A673 (cell line): ENCODE measurements around the gene ZNF630. TPM values are rescaled to one million over a fixed set of nuclear protein-coding genes. Genes with fewer than 3 reads are reported as not detected.
"Not testable (repeated sequence)": the region's sequence is repeated elsewhere in the genome, so short reads cannot be mapped to it uniquely, and the experiment has no call there.

ENCODE experiments used
- BruUV-seq: library from RNA; stranded (reverse); fragments of 400-500 nt; replicated peaks from 2 replicates; lab custom pipeline; 2021; lab: Mats Ljungman, UMichigan
- CTCF ChIA-PET: fragments of 300-600 bp; sonication (Branson Sonifier 250); formaldehyde crosslinking; loops from one replicate; lab custom pipeline; 2022; ENCODE audit warnings: antibody characterized with exemption; lab: Charles Lee
- POLR2A ChIA-PET: fragments of 300-600 bp; sonication (Branson Sonifier 250); formaldehyde crosslinking; loops from one replicate; lab custom pipeline; 2022; ENCODE audit warnings: antibody characterized with exemption; ENCODE audit not compliant: low non-redundant PET; lab: Charles Lee
- DNase-seq: peaks from one replicate; pipeline ENCODE4 v3.0.0-alpha.2; 2015; ENCODE audit warnings: low spot score
- H3K27ac ChIP-seq: fragments of 200-600 bp; sonication (generic); 2 replicates; pipeline ENCODE4 v1.5.1; 2016; ENCODE audit warnings: mixed run types, low read depth, mild to moderate bottlenecking, mixed read lengths, antibody characterized with exemption, low read length; ENCODE audit not compliant: poor library complexity, severe bottlenecking
- H3K27me3 ChIP-seq: fragments of 200-600 bp; sonication (generic); replicated peaks from 2 replicates; pipeline ENCODE4 v1.6.1; 2017; ENCODE audit warnings: mixed run types, low read depth, mild to moderate bottlenecking, mixed read lengths, antibody characterized with exemption, low read length; ENCODE audit not compliant: insufficient read depth, poor library complexity
- H3K36me3 ChIP-seq: fragments of 200-600 bp; sonication (generic); 2 replicates; pipeline ENCODE4 v1.6.1; 2016; ENCODE audit warnings: mixed run types, mild to moderate bottlenecking, mixed read lengths, antibody characterized with exemption, low read length; ENCODE audit not compliant: insufficient read depth, poor library complexity, severe bottlenecking
- H3K4me1 ChIP-seq: fragments of 200-600 bp; sonication (generic); 2 replicates; pipeline ENCODE4 v1.6.1; 2017; ENCODE audit warnings: mixed run types, mild to moderate bottlenecking, mixed read lengths, antibody characterized with exemption, low read length; ENCODE audit not compliant: insufficient read depth, poor library complexity, severe bottlenecking
- H3K4me3 ChIP-seq: fragments of 200-600 bp; sonication (generic); 2 replicates; pipeline ENCODE4 v1.5.1; 2016; ENCODE audit warnings: low read depth, mixed run types, mild to moderate bottlenecking, mixed read lengths, low read length; ENCODE audit not compliant: poor library complexity, severe bottlenecking
- H3K9me3 ChIP-seq: fragments of 200-600 bp; sonication (generic); 2 replicates; pipeline ENCODE4 v1.6.1; 2016; ENCODE audit warnings: mixed run types, low read depth, mild to moderate bottlenecking, mixed read lengths, antibody characterized with exemption, low read length; ENCODE audit not compliant: poor library complexity, severe bottlenecking
- CTCF ChIP-seq: fragments of 300-800, 200-600 bp; sonication (generic); conservative IDR thresholded peaks from 2 replicates; pipeline ENCODE4 v1.5.1; 2017; ENCODE audit warnings: low read depth, mild to moderate bottlenecking, antibody characterized with exemption, low read length, moderate library complexity, mixed read lengths
- EZH2 ChIP-seq: fragments of 200-600 bp; sonication (generic); IDR thresholded peaks from 2 replicates; pipeline ENCODE4 v1.6.1; 2017; ENCODE audit warnings: borderline replicate concordance, low read depth, mild to moderate bottlenecking, mixed read lengths, antibody characterized with exemption, low read length; ENCODE audit not compliant: poor library complexity, severe bottlenecking
- intact Hi-C: fragments of 100-400 bp; cut with micrococcal nuclease; formaldehyde crosslinking; loops from one replicate; pipeline ENCODE4 v1.10.0; 2022; ENCODE audit not compliant: unreplicated experiment
- total RNA-seq: library from RNA; stranded (reverse); gene quantifications from 2 replicates; pipeline ENCODE4 v1.2.3, GENCODE V29; 2021

Gene ZNF630
- total RNA-seq, 1 experiment from 2014 or later: 1.6 TPM

DNA sequence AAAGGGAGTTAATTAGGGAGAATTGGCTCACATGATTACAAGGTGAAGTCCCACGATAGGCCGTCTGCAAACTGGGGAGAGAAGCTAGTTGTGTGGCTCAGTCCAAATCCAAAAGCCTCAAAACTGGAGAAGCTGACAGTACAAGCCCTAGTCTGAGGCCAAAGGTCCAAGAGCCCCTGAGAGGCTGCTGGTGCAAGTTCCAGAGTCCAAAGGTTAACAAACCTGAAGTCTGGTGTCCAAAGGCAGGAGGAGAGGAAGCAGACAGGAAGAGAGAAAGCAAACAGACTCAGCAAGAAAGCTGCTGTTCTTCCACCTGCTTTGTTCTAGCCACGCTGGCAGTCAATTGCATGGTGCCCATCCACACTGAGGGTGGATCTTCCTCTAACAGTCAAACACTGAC lies 30.0 kb upstream of the ZNF630 start:
- Histone ChIP-seq H3K27me3 (no peaks in the 10 kb centered on the region), H3K27ac (no peak overlapping the region), H3K4me3 (no peak overlapping the region), H3K36me3 (no peaks in the 10 kb centered on the region), H3K9me3 (no peaks in the 10 kb centered on the region), H3K4me1 (no peaks in the 10 kb centered on the region)
- CTCF ChIA-PET: no interaction called here
- no peak for TF ChIP-seq CTCF
- no peak for TF ChIP-seq EZH2
- BruUV-seq: no TSS peak
- no peak for DNase-seq
- intact Hi-C loops: no loop called here
- POLR2A ChIA-PET: no interaction called here

GRCh38 chrX:48092558-48092957 lies 21.1 kb upstream of the ZNF630 start:
- intact Hi-C loops, CTCF ChIA-PET, H3K9me3 ChIP-seq, H3K4me1 ChIP-seq, H3K27ac ChIP-seq, BruUV-seq, H3K27me3 ChIP-seq, H3K4me3 ChIP-seq, DNase-seq, H3K36me3 ChIP-seq, POLR2A ChIA-PET: not testable (repeated sequence)

DNA sequence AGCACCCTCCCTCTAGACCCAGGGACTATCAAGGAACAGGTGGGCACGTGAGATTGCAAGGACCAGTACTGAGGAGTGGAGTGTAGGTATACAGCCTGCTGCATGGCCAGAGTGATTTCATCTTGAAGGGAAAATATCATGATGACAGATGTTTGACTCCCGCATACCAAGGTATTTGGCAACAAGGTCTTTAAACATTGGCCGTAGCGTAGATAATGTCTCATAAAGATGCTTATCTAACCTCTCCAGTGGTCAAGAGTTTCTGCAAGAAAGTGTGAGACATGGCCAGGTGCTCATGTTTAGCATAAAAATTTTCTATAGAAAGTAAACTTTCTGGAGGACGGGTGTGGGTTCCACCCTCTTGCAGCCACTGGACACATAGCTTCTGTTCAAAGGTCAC lies 18.7 kb upstream of the ZNF630 start:
- intact Hi-C loops: no loop called here
- Histone ChIP-seq H3K27ac (no peak overlapping the region), H3K36me3 (no peaks in the 10 kb centered on the region), H3K4me3 (no peak overlapping the region), H3K9me3 (no peaks in the 10 kb centered on the region), H3K4me1 (no peaks in the 10 kb centered on the region), H3K27me3 (no peaks in the 10 kb centered on the region)
- DNase-seq: no peak
- no peak for TF ChIP-seq CTCF
- TF ChIP-seq EZH2: no peak
- BruUV-seq: no TSS peak
- ChIA-PET POLR2A (no interaction called here), CTCF (no interaction called here)

- H3K27ac ChIP-seq: no peak overlapping the region
- intact Hi-C loops: loop anchor here (10.0 kb wide), 1 partner anchor 409 kb away; no protein-coding TSS in a partner anchor
- POLR2A ChIA-PET: no interaction called here
Observed at GRCh38 chrX:48086082-48086481, 14.6 kb upstream of the ZNF630 start.

More at GRCh38 chrX:48086082-48086481, 14.6 kb upstream of the ZNF630 start:
- no TSS peak for BruUV-seq
- Histone ChIP-seq H3K4me1 (no peaks in the 10 kb centered on the region), H3K4me3 (no peak overlapping the region), H3K36me3 (no peaks in the 10 kb centered on the region), H3K27me3 (no peaks in the 10 kb centered on the region), H3K9me3 (no peaks in the 10 kb centered on the region)
- CTCF ChIA-PET: no interaction called here
- TF ChIP-seq CTCF (no peak), EZH2 (no peak)
- no peak for DNase-seq
